ENCODE results near the gene PIK3C2B.
"Not testable (repeated sequence)": the region's sequence is repeated elsewhere in the genome, so short reads cannot be mapped to it uniquely, and the experiment has no call there.

PIK3C2B gene

DNA sequence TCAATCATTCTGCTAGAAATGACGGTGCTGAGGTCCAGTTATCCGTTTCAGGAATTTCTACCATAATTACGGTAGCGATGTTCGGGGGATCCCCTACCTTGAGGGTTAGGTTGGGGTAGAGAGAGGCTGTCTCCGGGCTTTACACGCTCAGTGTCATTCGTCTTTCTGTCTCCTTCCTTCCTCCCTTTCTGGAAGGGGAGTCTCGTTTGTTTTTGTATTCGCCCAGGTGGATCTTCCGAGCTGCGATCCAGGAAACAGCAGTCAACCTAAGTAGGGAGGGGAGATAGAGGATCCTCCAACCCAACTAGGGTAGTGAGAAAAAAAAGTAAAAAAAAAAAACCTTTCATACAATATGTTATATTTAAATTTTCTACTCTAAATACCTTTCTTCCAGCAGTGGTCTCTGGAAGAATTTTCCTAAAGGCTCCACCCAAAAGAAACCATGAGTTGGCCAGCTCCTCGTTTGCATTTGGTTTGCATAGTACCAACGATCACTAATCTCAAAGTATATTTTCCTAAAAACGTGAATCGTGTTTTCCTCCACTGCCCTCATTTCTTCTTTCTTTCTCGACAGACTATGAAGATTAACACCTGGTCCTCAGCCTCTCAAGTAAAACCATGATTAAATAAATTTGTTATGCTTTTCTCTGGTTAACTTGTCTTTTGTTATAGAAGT, 611 bp upstream of the PIK3C2B start:
- Histone ChIP-seq H3K27me3 (no peaks in the 10 kb centered on the region), H4K20me1 (peaks cover 31% of the 10 kb centered on the region), H3K27ac (peak overlapping the region; percentile 97), H3K9ac (peak overlapping the region; percentile 93), H3K4me3 (peak overlapping the region; percentile 88), H3K4me2 (peak overlapping the region; percentile 100), H3K36me3 (peaks cover 3% of the 10 kb centered on the region), H3K9me3 (no peaks in the 10 kb centered on the region), H3K4me1 (peaks cover 79% of the 10 kb centered on the region)
- no peak for TF ChIP-seq Cebpa-rat (IDR thresholded peaks at IDR 0.05)

DNA sequence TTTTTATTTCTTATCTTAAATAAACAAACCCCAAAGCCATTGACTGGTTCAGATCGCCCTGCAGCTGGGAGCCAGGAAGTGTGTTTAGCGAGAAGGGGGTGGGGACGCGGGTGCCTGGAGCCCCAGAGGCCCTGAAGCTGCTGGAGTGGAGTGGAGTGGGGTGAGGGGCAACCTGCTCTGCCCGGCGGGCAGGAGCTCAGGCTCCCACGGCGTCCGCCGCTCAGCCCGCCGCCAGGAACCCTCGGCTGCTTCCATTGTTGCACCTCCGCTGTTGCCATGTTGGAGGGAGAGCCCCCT, 673 bp downstream of the PIK3C2B start:
- Histone ChIP-seq H4K20me1 (peaks cover 39% of the 10 kb centered on the region), H3K4me2 (peak overlapping the region; percentile 100), H3K9me3 (no peaks in the 10 kb centered on the region), H3K27me3 (no peaks in the 10 kb centered on the region), H3K36me3 (peaks cover 15% of the 10 kb centered on the region), H3K27ac (peak overlapping the region; percentile 97), H3K9ac (peak overlapping the region; percentile 93), H3K4me3 (peak overlapping the region; percentile 88), H3K4me1 (peaks cover 84% of the 10 kb centered on the region)
- TF ChIP-seq Cebpa-rat (IDR thresholded peaks at IDR 0.05): no peak

DNA sequence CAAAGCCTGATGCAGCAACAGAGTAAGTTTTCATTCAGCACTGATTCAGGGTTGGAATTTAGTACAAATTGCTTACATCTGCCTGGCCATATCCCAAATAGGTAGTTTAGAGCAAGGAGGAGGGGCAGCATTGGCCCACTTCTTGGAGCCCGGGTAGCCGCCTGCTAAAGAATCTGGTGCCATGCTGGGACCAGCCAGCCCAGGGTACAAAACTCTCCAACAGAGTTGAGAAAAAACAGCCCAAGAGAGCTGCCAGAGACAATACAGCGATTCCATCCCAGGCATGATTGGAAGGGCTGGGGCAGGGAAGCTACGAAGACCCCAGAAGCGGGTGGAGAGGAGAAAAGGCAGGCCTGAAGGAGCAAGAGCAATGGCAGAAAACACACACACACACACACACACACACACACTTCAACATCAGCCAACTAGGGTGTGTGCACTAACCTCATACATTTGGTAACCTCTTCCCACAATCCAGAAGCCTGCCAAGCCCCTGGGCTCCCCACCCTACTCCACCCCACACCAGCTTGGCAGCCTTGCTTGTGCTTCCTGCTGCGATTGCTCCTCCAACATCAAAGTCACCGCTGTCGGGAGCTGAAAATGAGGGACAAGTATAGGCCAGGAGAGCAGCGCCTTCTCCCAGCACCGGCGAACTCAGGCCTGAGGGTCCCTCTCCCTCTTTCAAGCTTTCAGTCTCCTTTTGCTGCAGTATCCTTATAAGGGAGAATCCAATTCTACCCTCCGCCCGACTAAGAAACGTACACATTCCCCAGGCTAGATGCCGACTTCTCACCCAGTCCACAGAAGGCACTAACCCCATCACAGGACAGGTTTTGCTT, 1.2 kb downstream of the PIK3C2B start:
- Histone ChIP-seq H3K27me3 (no peaks in the 10 kb centered on the region), H3K9ac (peak overlapping the region; percentile 93), H3K4me2 (peak overlapping the region; percentile 100), H3K4me1 (peaks cover 78% of the 10 kb centered on the region), H3K4me3 (peak overlapping the region; percentile 88), H3K36me3 (peaks cover 21% of the 10 kb centered on the region), H4K20me1 (peaks cover 39% of the 10 kb centered on the region), H3K27ac (peak overlapping the region; percentile 97), H3K9me3 (no peaks in the 10 kb centered on the region)
- no peak for TF ChIP-seq Cebpa-rat (IDR thresholded peaks at IDR 0.05)

DNA sequence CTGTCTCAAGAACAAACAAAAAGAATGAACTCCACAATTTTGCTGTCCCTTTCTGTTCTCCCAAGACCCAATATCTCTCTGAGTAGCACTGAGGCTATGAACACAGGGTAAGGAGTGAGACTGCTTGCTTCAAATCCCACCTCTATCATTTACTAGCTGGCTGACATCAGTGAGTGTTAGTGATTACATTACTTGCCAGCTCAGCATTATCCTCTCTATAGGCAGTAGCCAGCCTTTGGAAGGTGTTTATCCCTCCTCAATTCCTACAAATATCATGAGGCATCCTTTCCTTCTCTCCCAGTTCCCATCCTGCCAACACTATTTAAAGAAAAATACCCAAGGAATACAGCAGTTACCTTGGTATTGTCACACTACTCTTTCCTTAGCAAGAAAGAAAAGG, 3.0 kb downstream of the PIK3C2B start:
- no peaks in the 10 kb centered on the region for H3K27me3 ChIP-seq
- peak overlapping the region; percentile 93; the same call in 1 of the 2 replicates for H3K9ac ChIP-seq
- peak overlapping the region; percentile 100 for H3K4me2 ChIP-seq
- H3K36me3 ChIP-seq: peaks cover 34% of the 10 kb centered on the region
- H3K9me3 ChIP-seq: no peaks in the 10 kb centered on the region
- 0 out of 2 replicates have a peak overlapping the region, but pooled peaks have one; percentile 97 for H3K27ac ChIP-seq
- TF ChIP-seq Cebpa-rat (IDR thresholded peaks at IDR 0.05): no peak
- H3K4me1 ChIP-seq: peaks cover 71% of the 10 kb centered on the region
- no peak overlapping the region; the same call in 1 of the 2 replicates for H3K4me3 ChIP-seq
- peaks cover 39% of the 10 kb centered on the region for H4K20me1 ChIP-seq

DNA sequence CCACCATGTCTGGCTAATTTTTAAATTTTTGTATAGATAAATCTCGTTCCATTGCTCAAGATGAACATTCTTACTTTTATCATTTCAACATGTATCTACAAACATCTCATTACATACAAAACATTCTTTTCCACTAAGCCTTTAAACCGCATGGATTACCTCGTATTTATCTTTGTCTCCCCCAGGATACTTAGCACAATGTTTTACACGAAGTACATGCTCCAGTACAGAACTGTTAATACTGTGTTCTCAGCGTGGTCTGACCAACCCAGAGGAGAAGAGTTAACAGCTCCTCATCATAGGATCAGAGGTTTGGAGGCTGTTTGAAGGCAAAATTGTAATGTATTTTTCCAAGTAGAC, 7.4 kb downstream of the PIK3C2B start:
- Histone ChIP-seq H3K9ac (no peak overlapping the region), H3K36me3 (peaks cover 34% of the 10 kb centered on the region), H3K27ac (no peak overlapping the region), H3K9me3 (no peaks in the 10 kb centered on the region), H3K4me1 (peaks cover 82% of the 10 kb centered on the region), H3K27me3 (no peaks in the 10 kb centered on the region), H3K4me2 (no peak overlapping the region), H3K4me3 (no peak overlapping the region), H4K20me1 (peaks cover 25% of the 10 kb centered on the region)
- TF ChIP-seq Cebpa-rat (IDR thresholded peaks at IDR 0.05): no peak

DNA sequence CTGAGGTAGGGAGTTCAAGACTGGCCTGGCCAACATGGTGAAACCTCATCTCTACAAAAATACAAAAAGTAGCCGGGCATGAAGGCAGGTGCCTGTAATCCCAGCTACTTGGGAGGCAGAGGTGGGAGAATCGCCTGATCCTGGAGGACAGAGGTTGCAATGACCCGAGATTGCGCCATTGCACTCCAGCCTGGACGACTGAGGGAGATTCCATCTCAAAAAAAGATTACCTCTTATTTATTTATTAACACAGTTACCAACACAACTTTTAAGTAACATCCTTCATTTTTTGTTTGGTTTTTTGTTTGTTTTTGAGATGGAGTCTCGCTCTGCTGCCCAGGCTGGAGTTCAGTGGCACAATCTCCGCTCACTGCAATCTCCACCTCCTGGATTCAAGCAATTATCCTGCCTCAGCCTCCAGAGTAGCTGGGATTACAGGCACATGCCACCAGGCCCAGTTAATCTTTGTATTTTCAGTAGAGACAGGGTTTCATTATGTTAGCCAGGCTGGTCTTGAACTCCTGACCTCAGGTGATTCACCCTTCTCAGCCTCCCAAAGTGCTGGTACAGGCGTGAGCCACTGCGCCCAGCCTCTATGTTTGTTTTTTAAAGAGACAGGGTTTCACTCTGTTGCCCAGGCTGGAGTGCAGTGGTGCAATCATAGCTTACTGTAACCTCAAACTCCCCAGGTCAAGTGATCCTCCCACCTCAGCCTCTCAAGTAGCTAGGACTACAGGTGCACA, 7.9 kb downstream of the PIK3C2B start:
- H3K9me3 ChIP-seq, H3K4me3 ChIP-seq, H3K4me2 ChIP-seq, H3K27ac ChIP-seq, H3K27me3 ChIP-seq, H3K9ac ChIP-seq: not testable (repeated sequence)
- Histone ChIP-seq H3K4me1 (peaks cover 82% of the 10 kb centered on the region), H4K20me1 (peaks cover 22% of the 10 kb centered on the region; the same call in 1 of the 2 replicates), H3K36me3 (peaks cover 34% of the 10 kb centered on the region)
- TF ChIP-seq Cebpa-rat (IDR thresholded peaks at IDR 0.05): 0 out of 2 replicates have a peak, but pooled peaks have one; percentile 21

DNA sequence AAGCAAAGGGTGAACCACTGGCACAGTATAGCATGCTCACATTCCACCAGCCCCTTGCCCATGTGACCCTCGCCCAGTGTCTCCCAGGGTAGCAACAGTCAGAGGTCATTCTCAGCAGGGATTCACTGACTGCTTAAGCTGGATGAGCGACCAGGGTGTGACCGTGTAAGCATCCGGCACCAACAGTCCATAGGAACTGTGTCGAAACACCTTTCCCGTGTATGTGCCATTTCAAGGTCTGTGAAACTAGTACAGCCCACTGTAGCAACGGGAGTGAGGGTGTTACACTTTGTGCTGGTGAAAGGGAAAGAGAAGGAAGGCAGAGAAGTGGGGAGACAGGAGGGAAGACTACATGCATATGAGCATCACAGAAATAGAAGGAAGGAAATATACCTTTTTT, 10.8 kb downstream of the PIK3C2B start:
- Histone ChIP-seq H3K4me1 (peaks cover 82% of the 10 kb centered on the region), H3K27ac (peak overlapping the region; percentile 96), H3K9me3 (no peaks in the 10 kb centered on the region), H3K4me2 (peak overlapping the region; percentile 98), H3K4me3 (peak overlapping the region; percentile 0; the same call in 1 of the 2 replicates), H3K9ac (peak overlapping the region; percentile 39; the same call in 1 of the 2 replicates), H3K36me3 (peaks cover 18% of the 10 kb centered on the region), H3K27me3 (no peaks in the 10 kb centered on the region), H4K20me1 (peaks cover 11% of the 10 kb centered on the region)
- TF ChIP-seq Cebpa-rat (IDR thresholded peaks at IDR 0.05): 0 out of 2 replicates have a peak, but pooled peaks have one; percentile 9

DNA sequence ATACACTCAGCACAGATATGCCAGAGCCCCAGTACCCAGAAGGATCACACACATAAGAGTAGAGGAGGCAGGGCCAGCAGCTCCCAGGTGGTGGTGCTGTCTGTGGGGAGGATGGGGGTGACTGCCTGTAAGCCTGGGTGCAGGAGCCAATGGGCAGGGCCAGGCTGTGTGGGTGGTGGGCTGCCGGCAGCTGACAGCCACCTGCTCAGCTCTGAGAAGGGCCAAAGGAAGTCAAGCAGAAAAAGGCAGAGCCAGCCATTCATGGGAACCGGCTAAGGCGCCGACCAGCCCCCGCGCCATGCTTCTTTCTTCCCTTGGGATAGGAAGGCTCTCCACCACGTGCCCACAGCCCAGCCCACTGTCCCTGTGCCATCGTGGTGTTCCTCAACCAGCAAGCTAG, 14.1 kb downstream of the PIK3C2B start:
- Histone ChIP-seq H3K9ac (peak overlapping the region; percentile 86), H3K4me3 (peak overlapping the region; percentile 57), H3K4me1 (peaks cover 98% of the 10 kb centered on the region), H3K4me2 (peak overlapping the region; percentile 98), H3K27ac (peak overlapping the region; percentile 96), H3K9me3 (no peaks in the 10 kb centered on the region), H4K20me1 (peaks cover 38% of the 10 kb centered on the region), H3K27me3 (no peaks in the 10 kb centered on the region), H3K36me3 (0 out of 2 replicates have a peak, but pooled peaks cover 6% of the 10 kb centered on the region)
- no peak for TF ChIP-seq Cebpa-rat (IDR thresholded peaks at IDR 0.05)

DNA sequence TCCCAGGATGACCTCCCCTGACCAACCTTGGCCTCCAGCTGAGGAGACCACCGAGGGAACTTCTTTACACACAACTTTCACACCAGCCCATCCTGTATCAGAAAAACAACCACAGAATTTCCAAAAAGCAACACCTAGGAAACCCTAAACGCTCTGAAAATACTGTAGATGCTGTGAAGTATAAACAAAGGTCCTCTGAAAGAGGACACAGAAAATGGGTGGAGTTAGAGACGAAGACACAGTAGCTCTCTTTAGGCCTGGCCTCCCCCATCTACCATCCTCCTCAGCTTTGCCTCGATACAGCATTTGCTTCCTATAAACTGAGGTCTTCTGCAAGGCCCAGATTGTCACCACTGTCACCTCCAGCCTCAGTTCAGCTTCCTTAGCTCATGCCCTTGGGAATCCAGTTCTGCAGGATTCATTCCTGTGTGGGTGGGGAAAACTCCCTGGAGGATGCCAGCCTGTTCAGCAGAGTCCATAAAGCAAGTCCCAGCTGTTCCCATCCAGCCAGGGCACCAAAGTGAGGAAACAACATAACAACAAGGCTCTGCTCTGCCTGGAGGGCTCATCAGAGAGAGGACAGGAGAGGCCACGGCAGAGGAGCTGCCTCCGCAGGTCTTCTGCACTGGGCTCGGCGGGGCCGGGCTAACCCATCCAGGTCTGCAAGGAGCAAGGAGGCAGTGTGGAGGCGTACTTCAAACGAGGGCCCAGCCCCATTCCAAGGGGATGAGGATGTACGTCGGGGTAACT, 15.0 kb downstream of the PIK3C2B start:
- H3K4me1 ChIP-seq: peaks cover 98% of the 10 kb centered on the region
- H3K4me3 ChIP-seq: peak overlapping the region; percentile 43
- H3K27ac ChIP-seq: peak overlapping the region; percentile 96
- H3K4me2 ChIP-seq: peak overlapping the region; percentile 98
- peak overlapping the region; percentile 71 for H3K9ac ChIP-seq
- TF ChIP-seq Cebpa-rat (IDR thresholded peaks at IDR 0.05): no peak
- H3K9me3 ChIP-seq: no peaks in the 10 kb centered on the region
- peaks cover 48% of the 10 kb centered on the region for H4K20me1 ChIP-seq
- 0 out of 2 replicates have a peak, but pooled peaks cover 6% of the 10 kb centered on the region for H3K36me3 ChIP-seq
- no peaks in the 10 kb centered on the region for H3K27me3 ChIP-seq
